Stimulated activated CD4-positive, alpha-beta T cell treated with anti-CD3 and anti-CD28 coated beads, Interleukin-2, amount 100 ng/mL, for 48 hours (primary cell): ENCODE measurements around the gene CLTCL1.
A peak's percentile ranks its signal among the peaks of the same experiment; 100 is the strongest.
"Not testable (repeated sequence)": the region's sequence is repeated elsewhere in the genome, so short reads cannot be mapped to it uniquely, and the experiment has no call there.

Experiments
- DNase-seq, 2 donors: peaks; one replicate each; pipeline ENCODE4 v3.0.0-alpha.2; 2020

CLTCL1 gene

DNA sequence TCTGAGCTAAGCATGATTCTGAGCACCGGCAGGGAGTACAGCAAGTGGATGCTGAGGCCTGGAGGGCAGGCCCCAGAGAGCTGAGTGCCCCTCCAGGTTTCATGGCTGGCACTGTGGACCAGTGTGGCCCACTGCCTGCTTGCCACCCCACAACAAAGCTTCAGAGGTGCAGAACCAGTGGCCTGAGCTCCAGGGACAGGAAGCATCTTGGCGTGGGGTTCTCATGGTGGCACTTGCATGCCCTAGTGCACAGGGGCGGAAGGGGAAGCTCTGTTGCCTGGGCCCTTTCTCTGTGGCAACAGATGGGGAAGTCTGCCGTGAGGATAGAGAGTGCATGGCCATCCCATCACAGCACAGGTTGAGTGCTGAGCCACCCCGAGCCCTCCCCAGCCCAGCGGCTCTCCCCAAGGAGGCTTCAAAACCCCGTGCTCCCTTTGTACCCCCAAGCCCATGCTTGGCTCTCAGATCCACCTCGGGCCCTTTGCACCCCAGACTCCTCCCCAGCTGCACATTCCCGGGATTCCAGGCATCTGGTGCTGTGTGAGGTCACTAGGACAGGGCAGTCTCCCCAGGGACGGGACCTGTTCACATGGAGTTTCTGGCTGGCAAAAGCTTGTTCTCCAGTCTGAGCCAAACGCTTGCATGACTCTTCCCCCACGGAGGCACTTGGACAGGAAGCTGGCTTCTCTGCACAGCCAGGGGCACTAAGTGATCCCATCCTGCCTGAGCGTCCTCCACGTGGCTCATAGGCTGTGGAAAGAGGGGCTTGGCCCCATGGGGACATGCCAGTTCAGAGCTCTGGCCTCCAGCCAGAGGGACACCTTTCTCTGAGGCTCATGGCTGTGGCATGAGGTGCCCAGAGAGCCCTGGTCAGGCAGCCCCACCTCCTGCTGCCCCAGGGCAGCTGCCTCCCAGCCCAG, 117.2 kb downstream of the CLTCL1 start:
- no peak for DNase-seq

DNA sequence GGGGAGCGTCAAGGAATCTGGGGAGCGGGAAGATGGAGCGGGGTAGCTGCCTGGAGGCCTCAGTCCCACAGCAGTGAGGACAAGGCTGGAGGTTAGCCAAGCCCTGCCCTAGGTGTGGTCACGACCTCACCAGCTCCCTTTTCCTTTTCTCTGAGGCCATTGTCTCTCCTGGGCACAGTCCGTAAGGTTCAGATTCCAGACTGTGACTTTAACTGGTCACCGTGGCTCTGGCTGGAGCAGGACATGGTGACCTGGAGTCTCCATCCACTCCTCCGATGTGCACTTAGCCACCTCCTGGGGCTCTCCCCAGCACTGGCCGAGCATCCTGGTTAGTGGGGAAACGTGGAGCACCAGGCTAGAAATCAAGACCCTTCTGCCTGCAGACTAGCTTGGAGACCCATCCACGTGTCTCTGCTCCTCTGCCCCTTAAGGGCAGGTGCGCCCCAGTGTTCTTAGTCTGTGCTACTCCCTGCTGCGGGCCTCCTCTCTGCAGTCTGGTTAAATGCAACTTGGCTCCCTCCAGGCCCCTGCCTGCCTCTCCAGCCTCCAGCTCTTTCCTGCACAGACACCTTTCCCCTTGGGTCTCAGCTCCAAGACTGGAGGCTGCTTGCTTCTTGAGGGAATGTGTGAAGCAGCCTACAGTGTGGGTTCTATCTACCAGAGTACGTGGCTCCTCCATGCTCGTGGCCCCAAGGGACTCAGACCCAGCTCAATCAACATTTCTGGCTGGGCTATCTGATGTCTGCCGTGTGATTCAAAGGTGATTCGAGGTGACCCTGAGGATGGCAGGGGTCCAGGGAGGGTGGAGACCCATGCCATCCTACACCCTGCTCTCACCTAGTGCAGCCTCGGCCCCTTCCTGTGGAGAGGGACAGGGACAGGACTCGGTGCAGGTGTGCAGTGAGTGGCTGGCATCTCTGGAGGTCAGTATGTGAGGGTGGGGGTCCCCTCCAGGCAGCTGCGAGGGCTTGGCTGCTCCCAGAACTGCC, 118.2 kb downstream of the CLTCL1 start:
- DNase-seq = no peak

DNA sequence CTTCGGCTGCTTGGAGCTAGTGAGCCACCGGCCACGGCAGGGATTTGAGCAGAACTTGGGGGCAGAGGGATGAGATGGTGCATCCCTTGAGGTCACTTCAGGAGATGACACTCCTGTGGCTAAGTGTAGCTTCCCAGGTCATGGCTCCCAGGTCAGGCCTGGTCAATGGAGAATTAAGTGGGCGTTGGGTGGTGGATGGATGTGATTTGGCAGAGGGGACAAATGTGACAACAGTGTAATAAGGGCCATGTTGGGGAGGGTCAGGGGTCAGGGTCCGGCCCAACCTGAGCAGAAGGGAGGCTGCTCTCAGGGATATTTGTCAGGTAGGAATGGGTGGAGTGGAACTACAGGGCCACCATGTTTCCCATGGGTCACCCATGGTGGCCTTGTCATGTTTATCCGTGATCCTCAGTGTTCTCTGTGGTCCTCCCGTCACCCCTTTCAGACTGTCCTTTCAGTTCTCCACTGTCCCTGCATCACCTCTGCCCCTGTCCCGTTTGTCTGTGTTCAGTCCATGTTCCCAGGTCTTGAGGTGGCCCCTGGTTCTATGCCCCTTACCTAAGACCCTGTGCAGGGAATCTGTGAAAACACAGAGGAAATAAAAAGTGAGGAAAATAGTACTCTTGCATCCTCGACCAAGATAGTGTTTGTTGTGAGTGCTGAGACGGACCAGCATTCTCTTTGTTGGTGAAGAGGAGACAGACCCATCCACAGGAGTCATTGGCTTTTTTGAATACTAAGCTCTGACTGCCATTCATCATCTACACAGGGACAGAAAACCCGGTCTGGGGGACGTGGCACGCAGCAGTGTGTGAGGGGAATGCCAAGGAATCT, 119.1 kb downstream of the CLTCL1 start:
- no peak for DNase-seq

DNA sequence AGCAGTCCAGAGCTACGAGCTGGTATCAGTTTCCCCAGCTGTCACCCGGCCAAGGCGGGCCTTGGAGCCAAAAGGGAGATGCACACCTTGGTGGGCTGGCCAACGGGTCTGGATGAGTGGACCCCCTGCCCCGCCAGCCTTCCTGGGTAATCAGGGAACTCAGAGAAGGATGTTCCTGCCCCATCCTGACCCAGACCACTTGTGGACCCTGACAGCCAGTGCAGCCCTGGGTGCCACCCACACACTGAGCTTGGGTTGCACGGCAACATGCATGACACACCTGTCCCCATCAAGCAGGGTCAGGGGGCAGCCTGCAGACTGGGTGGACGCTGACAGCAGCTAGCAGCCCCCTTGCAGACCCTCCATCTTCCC, 121.6 kb downstream of the CLTCL1 start:
- no peak for DNase-seq

DNA sequence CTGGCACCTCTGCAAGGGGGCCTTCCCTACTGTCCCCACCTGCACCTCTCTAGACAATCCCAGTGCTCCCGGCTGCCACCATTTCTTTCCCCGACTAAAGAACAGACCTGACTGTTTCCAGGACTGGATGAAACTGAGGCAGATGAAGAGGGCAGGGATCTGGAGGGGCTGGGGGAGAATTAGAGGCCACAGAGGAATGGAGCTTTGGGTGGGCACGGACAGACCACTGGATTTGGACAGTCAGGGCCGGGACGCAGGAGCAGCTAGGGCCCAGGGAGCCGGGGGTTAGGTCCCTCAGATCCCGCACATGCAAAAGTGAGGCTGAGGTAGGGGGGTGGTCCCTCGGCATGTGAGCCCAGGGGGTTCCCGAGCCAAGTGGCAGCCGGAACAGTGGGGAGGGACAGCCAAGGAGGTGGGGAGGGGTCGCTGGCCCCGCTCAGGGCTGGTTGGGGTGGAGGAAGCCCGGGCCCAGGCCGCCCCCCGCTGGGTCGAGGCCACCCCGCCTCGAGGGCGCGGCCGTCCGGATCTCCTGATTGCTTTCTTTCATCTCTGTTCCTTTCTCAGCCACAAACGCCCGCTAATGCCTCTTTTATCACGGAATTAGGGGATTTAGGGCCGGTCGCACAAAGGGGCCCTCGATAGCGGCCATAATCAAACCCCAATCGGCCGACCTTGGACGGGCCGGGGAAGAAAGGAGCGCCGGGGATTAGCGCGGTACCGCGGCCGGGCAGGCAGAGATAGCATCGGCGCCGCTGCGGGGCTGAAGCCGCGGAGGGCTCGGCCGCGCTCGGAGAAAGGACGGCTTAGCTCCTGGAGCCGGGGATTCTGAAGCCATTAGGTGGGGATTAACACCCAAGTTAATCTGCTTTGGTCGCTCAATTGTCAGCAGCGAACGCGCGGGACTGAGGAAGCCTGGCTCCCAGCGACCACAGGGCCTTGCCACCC, 122.2 kb downstream of the CLTCL1 start:
- no peak for DNase-seq

DNA sequence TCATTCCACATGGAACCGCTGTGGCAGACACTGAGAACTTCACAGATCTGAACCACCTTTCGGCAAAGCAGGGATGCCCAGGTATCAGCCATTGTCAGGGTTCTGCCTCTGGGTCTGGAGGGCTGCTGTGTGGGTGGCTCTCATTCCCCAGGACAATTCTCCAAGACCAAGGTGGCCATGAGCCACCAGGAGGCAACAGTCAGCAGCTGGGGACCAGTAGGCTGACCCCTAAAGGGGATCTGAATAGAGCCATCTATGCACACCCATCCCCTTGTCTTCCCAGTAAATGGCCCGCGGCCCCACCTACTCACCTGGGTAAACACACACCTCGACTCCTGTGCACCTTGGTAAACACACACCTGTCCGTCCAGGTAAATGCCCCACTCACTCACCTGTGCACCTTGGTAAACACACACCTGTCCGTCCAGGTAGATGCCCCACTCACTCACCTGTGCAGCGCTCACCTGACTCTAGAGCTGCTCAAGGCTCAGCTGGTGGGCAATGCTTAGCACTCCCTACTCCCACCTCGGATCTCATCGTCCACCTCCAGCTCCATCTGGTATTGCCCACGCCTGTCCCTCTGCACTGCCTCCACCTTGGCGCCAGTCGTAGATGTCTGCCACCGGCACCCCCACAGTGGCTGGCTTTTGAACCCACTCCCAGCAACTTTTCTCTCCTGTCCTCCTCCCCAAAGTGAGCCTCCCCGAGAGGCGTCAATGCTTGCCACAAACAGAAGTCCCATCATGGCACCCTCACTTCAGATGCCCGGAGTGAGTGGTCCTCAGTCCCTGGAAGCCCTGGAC, 123.2 kb downstream of the CLTCL1 start:
- DNase-seq = no peak

DNA sequence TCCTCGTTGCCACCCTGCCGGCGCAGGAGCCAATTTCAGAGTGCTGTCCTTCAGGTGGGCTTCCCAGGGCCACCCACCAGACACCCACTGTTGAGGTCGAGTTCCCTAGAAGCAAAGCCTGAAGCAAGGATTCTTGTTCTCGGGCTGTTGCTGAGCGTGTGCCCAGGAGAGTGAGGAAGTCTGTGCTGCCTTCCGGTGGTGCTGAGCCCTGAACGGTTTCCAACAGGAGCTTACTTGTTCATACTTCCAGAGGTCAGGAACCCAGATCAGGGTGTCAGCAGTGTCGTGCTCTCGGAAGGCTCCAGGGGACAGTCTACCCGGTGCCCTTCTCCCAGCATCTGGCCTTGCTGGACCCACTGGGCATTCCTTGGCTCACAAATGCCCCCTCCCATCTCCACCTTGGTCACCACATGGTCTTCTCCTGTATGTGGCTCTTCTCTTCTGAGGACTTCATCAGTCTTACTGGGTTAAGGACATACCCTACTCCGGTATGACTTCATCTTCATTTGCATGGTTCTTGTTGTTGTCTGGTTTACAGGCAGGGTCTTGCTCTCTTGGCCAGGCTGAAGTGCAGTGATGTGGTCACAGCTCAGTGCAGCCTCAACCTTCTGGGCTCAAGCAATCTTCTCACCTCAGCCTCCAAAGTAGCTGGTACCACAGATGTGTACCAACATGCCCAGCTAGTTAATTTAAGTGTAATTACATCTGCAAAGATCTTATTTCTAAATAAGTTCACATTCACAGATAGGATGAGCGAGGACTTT, 124.2 kb downstream of the CLTCL1 start:
- no peak for DNase-seq

DNA sequence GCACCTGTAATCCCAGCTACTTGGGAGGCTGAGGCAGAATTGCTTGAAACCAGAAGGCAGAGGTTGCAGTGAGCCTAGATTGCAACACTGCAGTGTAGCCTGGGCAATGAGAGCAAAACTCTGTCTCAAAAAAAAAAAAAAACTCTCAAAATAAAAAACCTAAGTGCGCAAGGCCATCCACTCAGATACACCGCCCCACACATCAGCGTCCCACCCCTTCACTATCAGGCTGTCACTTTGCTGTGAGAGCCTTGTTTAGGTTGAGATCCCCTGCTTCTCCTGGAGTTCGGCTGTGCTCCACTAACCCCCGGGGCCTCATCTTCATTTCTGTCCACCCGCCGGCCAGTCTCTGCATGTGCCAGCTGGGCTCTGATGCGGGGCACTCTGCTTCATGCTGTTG, 125.1 kb downstream of the CLTCL1 start:
- no peak for DNase-seq

DNA sequence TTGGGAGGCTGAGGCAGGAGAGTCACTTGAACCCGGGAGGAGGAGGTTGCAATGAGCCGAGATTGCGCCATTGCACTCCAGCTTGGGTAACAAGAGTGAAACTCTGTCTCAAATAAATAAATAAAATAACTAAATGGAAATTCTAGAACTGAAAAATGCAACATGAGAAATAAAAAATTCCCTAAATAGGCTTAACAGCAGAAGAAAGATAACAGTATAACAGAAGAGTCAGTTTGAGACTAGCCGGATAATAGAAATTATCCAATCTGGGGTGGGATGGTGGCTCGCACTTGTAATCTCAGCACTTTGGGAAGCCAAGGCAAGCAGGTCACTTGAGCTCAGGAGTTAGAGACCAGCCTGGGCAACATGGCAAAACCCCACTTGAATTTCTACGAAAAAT, 127.1 kb downstream of the CLTCL1 start:
- DNase-seq = no peak

DNA sequence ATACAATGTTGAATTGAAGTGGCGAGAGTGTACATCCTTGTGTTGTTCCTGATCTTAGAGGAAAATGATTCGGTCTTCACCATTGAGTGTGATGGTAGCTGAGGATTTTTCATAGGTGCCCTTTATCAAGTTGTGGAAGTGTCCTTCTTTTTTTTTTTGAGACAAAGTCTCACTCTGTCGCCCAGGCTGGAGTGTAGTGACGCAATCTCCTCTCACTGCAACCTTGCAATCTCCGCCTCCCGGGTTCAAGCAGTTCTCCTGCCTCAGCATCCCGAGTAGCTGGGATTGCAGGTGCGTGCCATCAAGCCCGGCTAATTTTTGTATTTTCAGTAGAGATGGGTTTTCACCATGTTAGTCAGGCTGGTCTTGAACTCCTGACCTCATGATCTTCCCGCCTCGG, 132.9 kb downstream of the CLTCL1 start:
- DNase-seq = not testable (repeated sequence)

DNA sequence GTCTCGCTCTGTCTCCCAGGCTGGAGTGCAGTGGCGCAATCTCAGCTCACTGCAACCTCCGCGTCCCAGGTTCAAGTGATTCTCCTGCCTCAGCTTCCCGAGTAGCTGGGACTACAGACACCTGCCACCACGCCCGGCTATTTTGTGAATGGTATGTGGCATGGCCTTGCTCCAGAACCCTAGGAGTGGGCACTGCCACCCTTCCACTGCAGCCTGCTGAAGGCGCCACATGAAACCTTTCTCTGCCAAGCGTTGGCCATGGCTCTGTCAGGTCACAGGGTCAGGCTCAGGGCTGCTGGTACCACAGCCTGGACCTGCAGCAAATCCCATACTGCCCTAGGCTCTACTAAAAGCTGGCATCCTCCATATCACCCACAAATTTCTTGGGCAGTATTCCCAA, 135.4 kb downstream of the CLTCL1 start:
- not testable (repeated sequence) for DNase-seq

DNA sequence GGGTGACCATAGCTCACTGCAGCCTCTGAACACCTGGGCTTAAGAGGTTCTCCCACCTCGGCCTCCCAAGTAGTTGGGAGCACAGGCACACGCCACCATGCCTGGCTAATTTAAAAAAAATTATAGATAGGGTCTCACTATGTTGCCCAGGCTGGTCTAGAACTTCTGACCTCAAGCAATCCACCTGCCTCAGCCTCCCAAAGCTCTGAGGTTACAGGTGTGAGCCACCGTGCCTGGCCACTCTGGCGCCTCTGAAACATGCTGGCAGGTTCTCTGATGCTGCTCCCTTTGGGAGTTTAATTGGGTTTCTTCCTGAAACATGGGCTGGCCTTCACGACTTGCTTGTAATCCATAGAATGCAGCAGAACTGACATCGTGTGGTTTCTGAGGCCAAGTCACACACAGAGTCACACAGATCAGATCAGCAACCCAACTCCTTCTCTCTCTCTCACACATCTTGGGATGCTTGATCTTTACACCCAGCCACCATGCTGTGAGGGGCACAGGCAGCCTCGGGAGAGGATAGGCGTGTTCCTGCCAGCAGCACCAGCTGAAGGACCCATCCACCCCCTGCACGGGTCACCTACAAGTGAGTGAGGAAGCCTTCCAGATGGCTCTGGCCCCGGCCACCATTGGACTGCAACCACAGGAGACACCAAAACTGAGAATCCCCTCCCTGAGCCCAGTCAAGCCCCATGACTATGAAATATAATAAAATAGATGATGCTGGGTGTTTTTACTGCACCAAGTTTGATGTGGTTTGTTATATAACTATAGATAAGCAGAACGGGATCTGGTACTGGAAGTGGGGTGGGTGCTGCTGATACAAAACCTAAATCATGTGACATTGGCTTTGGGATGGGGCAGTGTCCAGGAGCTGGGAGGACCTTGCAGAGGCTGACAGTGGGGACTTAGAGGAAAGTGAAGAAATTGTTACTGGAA, 138.3 kb downstream of the CLTCL1 start:
- no peak for DNase-seq

DNA sequence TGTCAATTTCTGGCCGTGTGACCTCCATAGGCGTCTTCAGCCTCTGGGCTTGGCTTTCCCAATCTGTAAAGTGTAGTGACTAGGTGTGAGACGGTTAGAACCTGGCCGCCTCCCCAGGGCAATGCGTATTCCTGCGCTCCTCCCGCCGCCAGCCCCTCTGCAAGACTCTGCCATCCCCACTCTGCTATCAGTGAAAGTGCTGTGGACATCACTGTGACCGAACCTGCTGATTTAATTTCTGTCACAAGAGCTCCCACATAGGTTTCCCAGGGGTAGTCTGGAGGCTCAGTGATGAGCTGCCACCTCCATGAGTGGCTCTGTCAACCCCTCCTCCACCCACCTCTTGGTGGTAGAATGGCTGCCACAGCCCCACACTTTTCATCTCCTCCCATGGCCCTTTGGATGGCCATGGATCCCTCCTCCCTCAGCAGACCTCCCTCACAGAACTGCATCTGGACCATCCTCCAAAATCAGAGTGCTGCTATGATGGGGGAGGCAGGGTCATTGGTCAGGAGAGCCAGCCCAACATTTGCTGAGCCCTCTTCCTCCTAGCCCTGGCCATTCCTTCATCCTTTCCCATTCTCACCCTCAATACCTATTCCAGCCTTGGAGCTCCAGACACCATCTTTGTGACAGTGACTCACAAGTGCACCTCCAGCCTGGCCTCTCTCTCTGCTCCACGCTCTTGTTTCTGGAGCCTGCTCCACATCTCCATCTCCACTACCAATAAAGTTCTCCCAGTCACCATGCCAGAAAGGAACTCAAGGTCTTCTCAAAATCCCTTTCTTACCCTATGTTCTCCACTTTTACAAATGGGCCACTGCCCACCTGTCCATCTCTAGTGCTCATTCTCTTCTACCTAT, 140.0 kb downstream of the CLTCL1 start:
- DNase-seq = no peak

DNA sequence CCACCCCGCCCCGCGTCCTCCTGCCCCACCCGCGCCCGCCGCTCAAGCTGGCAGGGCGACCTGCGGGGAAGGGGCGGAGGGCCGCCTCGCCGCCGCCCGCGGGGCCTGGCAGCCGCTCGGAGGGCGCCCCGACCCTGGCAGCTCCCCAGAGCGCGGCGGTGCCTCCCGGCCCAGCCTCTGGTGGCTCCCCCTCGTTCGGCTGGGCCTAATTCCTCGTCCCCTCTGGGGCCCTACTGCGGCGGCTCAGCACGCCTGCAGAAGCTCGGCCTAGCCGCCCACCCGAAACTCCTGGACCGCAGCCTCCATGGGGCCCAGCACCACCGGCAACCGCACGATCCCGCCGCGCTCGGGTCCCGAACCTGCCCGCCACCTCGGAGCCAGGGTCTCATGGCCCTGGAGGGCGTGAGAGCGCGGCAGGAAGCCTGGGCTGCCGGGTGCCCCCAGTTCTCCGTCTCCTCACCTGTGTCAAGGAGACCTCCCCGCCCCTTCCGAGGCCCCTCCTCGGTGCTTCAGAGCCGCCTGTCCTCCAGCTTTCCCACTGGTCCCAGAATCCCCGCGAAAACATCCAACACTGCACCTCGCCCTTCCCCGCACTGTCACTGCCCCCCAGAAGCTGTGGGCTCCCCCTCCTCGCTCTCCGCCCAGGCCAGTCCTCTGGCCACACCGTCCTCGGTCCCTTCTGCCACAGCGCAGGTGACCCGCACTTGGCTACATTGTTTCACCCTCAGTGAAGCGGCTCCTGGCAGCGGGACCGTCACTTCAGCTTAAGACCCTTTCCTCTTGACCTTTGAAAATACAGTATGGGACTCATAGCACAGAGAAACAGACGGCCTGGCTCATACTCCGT, 140.8 kb downstream of the CLTCL1 start:
- no peak for DNase-seq

DNA sequence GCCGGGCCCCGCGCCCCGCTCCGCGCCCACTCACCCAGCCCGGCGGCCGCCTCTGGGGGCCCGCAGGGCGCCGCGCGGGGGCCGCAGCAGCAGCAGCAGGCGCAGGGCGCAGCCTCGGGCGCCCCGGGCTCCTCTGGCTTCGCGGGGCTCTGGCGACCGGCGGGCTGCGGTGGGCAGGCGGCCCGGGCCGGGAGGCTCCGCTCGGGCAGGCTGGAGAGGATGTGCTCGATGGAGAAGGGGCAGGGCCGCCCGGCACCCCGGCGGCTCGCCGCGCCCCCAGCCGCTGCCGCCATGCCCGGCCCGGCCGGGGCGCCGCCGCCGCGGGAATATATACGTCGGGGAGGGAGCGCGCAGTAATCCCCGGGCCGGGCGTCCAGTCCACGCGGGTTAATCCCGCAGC, 141.5 kb downstream of the CLTCL1 start, which contains the start of gene GSC2:
Gene GSC2 (minus strand): TSS at position 302 of the 400 bp plus-strand sequence. CDS start 9 bp downstream, at position 293.
- DNase-seq = no peak

DNA sequence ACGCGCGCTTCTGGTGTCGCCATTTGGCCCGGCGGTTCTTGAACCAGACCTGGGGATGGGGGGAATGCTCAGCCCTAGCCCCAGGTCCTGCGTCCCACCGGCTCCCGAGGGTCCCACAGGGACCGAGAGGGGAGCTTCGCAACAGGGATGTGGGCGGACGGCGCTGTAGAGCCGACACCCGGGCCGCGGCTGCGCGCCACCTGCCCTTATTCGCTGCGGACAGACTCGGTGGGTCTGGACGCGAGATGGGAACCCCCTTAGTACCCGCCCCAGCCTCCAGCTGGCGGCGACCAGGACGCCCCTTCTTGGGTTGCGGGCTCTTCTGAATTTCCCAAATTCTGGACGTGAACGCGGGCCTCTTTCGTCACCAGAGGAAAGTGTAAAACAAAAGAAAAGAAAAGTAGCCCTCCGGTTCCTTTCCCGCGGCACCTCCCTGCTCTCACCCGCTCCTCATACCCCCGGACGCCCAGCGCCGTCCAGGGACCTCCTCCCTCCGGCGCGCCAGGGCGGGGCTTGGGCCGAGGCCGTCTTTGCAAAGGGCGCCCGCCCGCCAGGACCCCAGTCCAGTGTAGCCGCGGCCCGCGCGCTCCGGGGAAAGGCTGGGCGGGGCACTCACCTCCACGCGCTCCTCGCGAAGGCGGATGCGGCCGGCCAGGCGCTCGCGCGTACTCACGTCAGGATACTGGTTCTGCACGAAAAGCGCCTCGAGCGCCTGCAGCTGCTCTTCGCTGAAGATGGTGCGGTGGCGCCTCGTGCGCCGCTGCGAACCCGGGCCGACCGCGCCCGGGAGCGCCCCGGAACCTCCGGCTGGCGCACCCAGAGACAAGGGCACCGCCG, 142.3 kb downstream of the CLTCL1 start:
- peak in 1 of 2 donors; percentile 18 for DNase-seq
